Activated CD8-positive, alpha-beta T cell treated with anti-CD3 and anti-CD28 coated beads, Interleukin-2, amount 10 ng/mL, durations not matched to agents 7 days and 5 days (primary cell): Measurements from ENCODE around the gene RAC2. TPM values are rescaled to one million over a fixed set of nuclear protein-coding genes. Genes with fewer than 3 reads are reported as not detected.
"Not testable (repeated sequence)": the region's sequence is repeated elsewhere in the genome, so short reads cannot be mapped to it uniquely, and the experiment has no call there.

Experiments used
- ATAC-seq: fragments of 150-1000 bp; cut with Tn5 transposase; one replicate; pipeline ENCODE4 v1.10.0; 2021; ENCODE audit warnings: moderate library complexity
- CTCF ChIA-PET: fragments of 350-600 bp; sonication (Branson Sonifier 250); formaldehyde crosslinking; loops from one replicate; lab custom pipeline; 2021; ENCODE audit warnings: antibody characterized with exemption; lab: Charles Lee
- POLR2A ChIA-PET: fragments of 350-600 bp; sonication (Branson Sonifier 250); formaldehyde crosslinking; loops from one replicate; lab custom pipeline; 2021; ENCODE audit warnings: antibody characterized with exemption; lab: Charles Lee
- DNase-seq: peaks from one replicate; pipeline ENCODE4 v3.0.0-alpha.2; 2020
- H3K27ac Mint-ChIP-seq: one replicate; pipeline ENCODE4 v1.8.0; 2021; ENCODE audit warnings: mild to moderate bottlenecking, mixed read lengths
- H3K27me3 Mint-ChIP-seq: one replicate; pipeline ENCODE4 v1.8.0; 2021; ENCODE audit warnings: low read depth, mixed read lengths
- H3K36me3 Mint-ChIP-seq: one replicate; pipeline ENCODE4 v1.8.0; 2021; ENCODE audit warnings: low read depth, mixed read lengths
- H3K4me1 Mint-ChIP-seq: one replicate; pipeline ENCODE4 v1.8.0; 2021; ENCODE audit warnings: low read depth, mixed read lengths
- H3K4me3 Mint-ChIP-seq: one replicate; pipeline ENCODE4 v1.8.0; 2021; ENCODE audit warnings: mild to moderate bottlenecking, mixed read lengths
- H3K9me3 Mint-ChIP-seq: one replicate; pipeline ENCODE4 v1.8.0; 2022; ENCODE audit warnings: mixed read lengths; ENCODE audit not compliant: insufficient read depth
- total RNA-seq, 2 experiments: library from RNA; stranded (reverse); gene quantifications; one replicate each; pipeline ENCODE4 v1.2.3, GENCODE V29; 2021

Gene RAC2
- total RNA-seq, 2 experiments from 2014 or later = 1,167 to 1,252 TPM

- ATAC-seq (no peak), DNase-seq (no peak)
- Mint-ChIP-seq H3K4me3 (no peak overlapping the region), H3K36me3 (no peaks in the 10 kb centered on the region), H3K27me3 (peaks cover 10% of the 10 kb centered on the region), H3K27ac (peak overlapping the region; percentile 62), H3K9me3 (no peaks in the 10 kb centered on the region), H3K4me1 (peaks cover 25% of the 10 kb centered on the region)
- ChIA-PET POLR2A (interaction anchor here (1.9 kb wide), 1 partner anchor 11 kb away, joined by 11 read pairs; the partner anchor contains the start of gene RAC2), CTCF (interaction anchor here (1.2 to 1.3 kb wide), 2 partner anchors 12 to 17 kb away, joined by 3 to 8 read pairs; no protein-coding TSS in a partner anchor)
Measured at GRCh38 chr22:37255558-37256006, 11.5 kb upstream of the RAC2 start.

DNA sequence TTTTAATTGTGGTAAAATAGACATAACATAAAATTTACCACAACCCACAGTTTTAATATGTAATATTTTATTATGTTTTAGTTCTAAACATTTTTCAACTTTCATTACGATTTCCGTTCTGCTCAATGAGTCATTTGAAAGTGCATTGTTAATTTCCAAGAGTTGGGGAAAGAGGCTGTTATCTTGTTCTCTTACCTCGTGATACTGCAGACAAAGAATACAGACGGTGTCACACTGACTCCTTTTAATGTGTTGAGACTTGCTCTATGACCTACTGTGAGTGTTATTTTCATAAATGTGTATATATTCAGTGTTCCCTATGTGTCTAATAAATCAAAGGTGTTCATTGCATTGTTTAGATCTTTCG is 10.8 kb upstream of the RAC2 start:
- CTCF ChIA-PET = interaction anchor here (1.5 to 1.6 kb wide), 2 partner anchors 9 to 10 kb away, joined by 3 to 4 read pairs; no protein-coding TSS in a partner anchor
- no peaks in the 10 kb centered on the region for H3K36me3 Mint-ChIP-seq
- DNase-seq (no peak), ATAC-seq (no peak)
- H3K27me3 Mint-ChIP-seq = peaks cover 10% of the 10 kb centered on the region
- POLR2A ChIA-PET = interaction anchor here (1.9 kb wide), 1 partner anchor 11 kb away, joined by 11 read pairs; the partner anchor contains the start of gene RAC2
- peaks cover 19% of the 10 kb centered on the region for H3K4me1 Mint-ChIP-seq
- H3K27ac Mint-ChIP-seq = no peak overlapping the region
- no peak overlapping the region for H3K4me3 Mint-ChIP-seq
- no peaks in the 10 kb centered on the region for H3K9me3 Mint-ChIP-seq

GRCh38 chr22:37254209-37254866 is 10.3 kb upstream of the RAC2 start:
- no peaks in the 10 kb centered on the region for H3K9me3 Mint-ChIP-seq
- H3K27ac Mint-ChIP-seq = no peak overlapping the region
- DNase-seq (no peak), ATAC-seq (no peak)
- ChIA-PET POLR2A (no interaction called here), CTCF (interaction anchor here (1.5 to 1.6 kb wide), 2 partner anchors 9 to 11 kb away, joined by 3 to 4 read pairs; no protein-coding TSS in a partner anchor)
- H3K4me3 Mint-ChIP-seq = no peak overlapping the region
- peaks cover 10% of the 10 kb centered on the region for H3K27me3 Mint-ChIP-seq
- peaks cover 14% of the 10 kb centered on the region for H3K4me1 Mint-ChIP-seq
- no peaks in the 10 kb centered on the region for H3K36me3 Mint-ChIP-seq

GRCh38 chr22:37253126-37253660 is 9.1 kb upstream of the RAC2 start:
- CTCF ChIA-PET = interaction anchor here (1.4 to 4.5 kb wide), 2 partner anchors 7 to 14 kb away, joined by 3 to 32 read pairs; no protein-coding TSS in a partner anchor
- DNase-seq (no peak), ATAC-seq (no peak)
- Mint-ChIP-seq H3K27ac (no peak overlapping the region), H3K27me3 (peaks cover 10% of the 10 kb centered on the region), H3K36me3 (no peaks in the 10 kb centered on the region), H3K9me3 (no peaks in the 10 kb centered on the region), H3K4me1 (peaks cover 9% of the 10 kb centered on the region), H3K4me3 (no peak overlapping the region)
- POLR2A ChIA-PET = interaction anchor here (0.5 kb wide), 1 partner anchor 104 kb away, joined by 3 read pairs; no protein-coding TSS in a partner anchor

DNA sequence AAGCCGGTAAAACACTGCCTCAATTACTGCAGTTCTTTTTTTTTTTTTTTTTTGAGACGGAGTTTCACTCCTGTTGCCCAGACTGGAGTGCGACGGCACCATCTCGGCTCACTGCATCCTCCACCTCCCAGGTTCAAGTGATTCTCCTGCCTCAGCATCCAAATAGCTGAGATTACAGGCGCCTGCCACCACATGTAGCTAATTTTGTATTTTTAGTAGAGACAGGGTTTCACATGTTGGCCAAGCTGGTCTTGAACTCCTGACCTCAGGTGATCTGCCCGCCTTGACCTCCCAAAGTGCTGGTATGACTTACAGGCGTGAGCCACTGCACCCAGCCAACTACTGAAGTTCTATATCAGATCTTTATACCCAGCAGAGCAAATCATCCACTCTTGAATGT is 7.8 kb upstream of the RAC2 start:
- DNase-seq, H3K4me3 Mint-ChIP-seq, POLR2A ChIA-PET, ATAC-seq, H3K27ac Mint-ChIP-seq, H3K36me3 Mint-ChIP-seq, H3K27me3 Mint-ChIP-seq, H3K9me3 Mint-ChIP-seq: not testable (repeated sequence)
- peaks cover 11% of the 10 kb centered on the region for H3K4me1 Mint-ChIP-seq
- CTCF ChIA-PET = interaction anchor here (0.9 to 4.5 kb wide), 3 partner anchors 8 to 27 kb away, joined by 3 to 32 read pairs (median 3); no protein-coding TSS in a partner anchor

DNA sequence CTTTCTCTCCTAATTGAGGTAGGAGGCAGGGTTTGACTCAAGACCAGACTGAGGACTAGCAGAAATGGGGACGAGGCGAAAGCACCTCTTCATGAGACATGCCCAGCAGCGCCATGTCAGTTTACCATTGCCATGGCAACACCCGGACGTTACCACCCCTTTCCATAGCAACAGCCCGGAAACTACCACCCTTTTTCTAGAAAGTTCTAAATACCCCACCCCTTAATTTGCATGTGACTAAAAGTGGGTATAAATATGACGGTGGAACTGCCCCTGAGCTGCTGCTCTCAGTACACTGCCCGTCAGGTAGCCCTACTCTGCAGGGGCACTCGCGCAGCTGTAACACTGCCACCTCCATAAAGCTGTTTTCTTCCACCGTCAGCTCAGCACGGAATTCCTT is 5.9 kb upstream of the RAC2 start:
- CTCF ChIA-PET = interaction anchor here (0.6 to 4.5 kb wide), 5 partner anchors 10 to 50 kb away, joined by 3 to 32 read pairs (median 3); no protein-coding TSS in a partner anchor
- Mint-ChIP-seq H3K27me3 (peaks cover 8% of the 10 kb centered on the region), H3K4me1 (peaks cover 16% of the 10 kb centered on the region), H3K36me3 (no peaks in the 10 kb centered on the region), H3K4me3 (no peak overlapping the region), H3K9me3 (no peaks in the 10 kb centered on the region), H3K27ac (no peak overlapping the region)
- ATAC-seq (no peak), DNase-seq (no peak)
- POLR2A ChIA-PET = no interaction called here

- no peak for DNase-seq
- ATAC-seq = no peak
- Mint-ChIP-seq H3K4me1 (peaks cover 26% of the 10 kb centered on the region), H3K36me3 (peaks cover 10% of the 10 kb centered on the region), H3K4me3 (no peak overlapping the region), H3K27ac (no peak overlapping the region), H3K9me3 (no peaks in the 10 kb centered on the region), H3K27me3 (peaks cover 5% of the 10 kb centered on the region)
- POLR2A ChIA-PET = no interaction called here
- CTCF ChIA-PET = interaction anchor here (1.2 to 1.7 kb wide), 4 partner anchors 10 to 122 kb away, joined by 3 to 16 read pairs (median 4); no protein-coding TSS in a partner anchor
Measured at GRCh38 chr22:37248251-37248650, 4.2 kb upstream of the RAC2 start.

- DNase-seq (no peak), ATAC-seq (no peak)
- Mint-ChIP-seq H3K36me3 (peaks cover 34% of the 10 kb centered on the region), H3K27ac (peak overlapping the region; percentile 99), H3K4me1 (peaks cover 31% of the 10 kb centered on the region), H3K4me3 (peak overlapping the region; percentile 99), H3K9me3 (no peaks in the 10 kb centered on the region), H3K27me3 (no peaks in the 10 kb centered on the region)
- ChIA-PET POLR2A (interaction anchor here (0.8 to 9.5 kb wide), 5 partner anchors 10 to 59 kb away, joined by 3 to 278 read pairs (median 50); no protein-coding TSS in a partner anchor), CTCF (interaction anchor here (0.8 to 10.2 kb wide), 13 partner anchors 9 to 239 kb away, joined by 3 to 195 read pairs (median 4); no protein-coding TSS in a partner anchor)
Measured at GRCh38 chr22:37245740-37246139, 1.7 kb upstream of the RAC2 start.

DNA sequence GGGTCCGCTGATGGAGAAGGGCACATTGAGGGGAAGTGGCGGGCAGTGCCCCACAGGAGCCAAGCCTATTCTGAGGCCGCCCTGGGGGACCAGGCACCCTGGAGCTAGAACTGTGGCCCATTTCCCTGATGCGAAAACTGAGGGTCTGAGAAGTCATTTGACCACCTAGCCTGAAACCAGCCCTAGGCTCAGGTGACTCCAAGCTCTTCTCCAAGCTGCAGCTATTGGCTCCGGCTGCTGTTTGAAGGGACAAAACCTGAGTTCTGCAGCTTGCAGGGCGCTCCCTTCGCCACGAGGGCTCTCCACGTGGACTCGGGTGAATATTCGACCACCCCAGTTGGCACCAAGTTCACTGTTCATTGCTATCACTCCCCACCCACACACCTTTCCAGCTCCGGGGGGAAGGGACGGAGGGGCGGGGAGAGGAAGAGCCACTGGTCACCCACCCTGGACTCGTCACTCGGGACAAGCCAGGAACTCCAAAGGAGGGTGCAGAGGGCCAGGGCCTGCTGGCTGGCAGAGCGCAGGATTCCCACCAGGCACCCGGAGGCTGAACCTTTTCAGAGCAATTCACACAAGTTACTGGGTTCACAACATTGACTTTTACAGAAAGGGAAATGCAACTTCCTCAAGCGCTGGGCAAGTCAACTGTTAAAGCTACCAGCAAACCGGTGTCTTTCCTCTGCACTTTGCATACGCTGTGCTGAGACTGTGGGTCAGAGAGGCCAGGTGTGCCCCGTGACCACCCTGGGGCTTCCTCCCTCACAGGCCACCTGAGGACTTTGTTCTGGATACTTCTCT is 1.1 kb upstream of the RAC2 start:
- Mint-ChIP-seq H3K4me3 (peak overlapping the region; percentile 99), H3K4me1 (peaks cover 37% of the 10 kb centered on the region), H3K27me3 (no peaks in the 10 kb centered on the region), H3K9me3 (no peaks in the 10 kb centered on the region), H3K27ac (peak overlapping the region; percentile 99), H3K36me3 (peaks cover 40% of the 10 kb centered on the region)
- ATAC-seq = no peak
- ChIA-PET CTCF (interaction anchor here (0.6 to 10.2 kb wide), 21 partner anchors 9 to 322 kb away, joined by 3 to 195 read pairs (median 4); no protein-coding TSS in a partner anchor), POLR2A (interaction anchor here (0.6 to 9.5 kb wide), 17 partner anchors 9 to 1005 kb away, joined by 3 to 278 read pairs (median 5); no protein-coding TSS in a partner anchor)
- DNase-seq = peak; percentile 45

DNA sequence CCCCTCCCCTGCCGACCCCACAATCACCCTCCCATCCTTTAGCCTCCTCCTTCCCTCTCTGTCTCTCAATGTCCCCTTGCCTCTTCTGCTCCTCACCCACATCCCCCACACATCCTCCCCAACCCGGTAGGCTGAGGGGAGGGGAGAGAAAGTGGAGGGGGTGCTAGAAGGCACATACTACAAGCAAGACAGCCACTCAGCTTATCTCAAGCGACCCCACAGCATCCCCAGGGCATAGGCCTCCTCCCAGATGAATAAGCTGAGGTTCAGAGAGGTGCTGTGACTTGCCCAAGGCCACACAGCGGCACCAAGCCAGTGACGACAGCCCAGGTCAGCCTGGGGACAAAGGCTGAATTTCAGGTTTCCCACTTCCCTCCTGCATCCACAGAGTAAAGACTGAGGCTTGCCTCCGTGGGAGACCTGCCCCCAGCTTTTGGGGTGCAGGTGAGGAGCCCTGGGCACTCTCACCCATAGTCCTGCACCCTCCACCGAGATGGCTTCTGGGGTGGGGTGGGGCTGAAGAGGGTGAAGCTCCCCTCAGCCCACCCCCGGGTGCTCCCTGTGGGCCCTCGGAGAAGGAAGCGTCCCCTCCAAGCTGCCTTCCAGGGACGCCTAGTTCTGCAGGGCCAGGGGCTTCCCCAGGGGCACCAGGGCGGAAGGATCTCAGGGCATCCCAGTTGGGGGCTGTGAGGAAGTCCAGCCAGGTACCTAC is 511 bp downstream of the RAC2 start:
- Mint-ChIP-seq H3K4me3 (peak overlapping the region; percentile 99), H3K4me1 (peaks cover 52% of the 10 kb centered on the region), H3K27ac (peak overlapping the region; percentile 99), H3K9me3 (no peaks in the 10 kb centered on the region), H3K36me3 (peaks cover 55% of the 10 kb centered on the region), H3K27me3 (no peaks in the 10 kb centered on the region)
- DNase-seq = peak; percentile 56
- POLR2A ChIA-PET = interaction anchor here (0.6 to 9.5 kb wide), 24 partner anchors 12 to 711 kb away, joined by 3 to 278 read pairs (median 8); partner anchors contain the start of genes CYTH4, IL2RB and MFNG
- no peak for ATAC-seq
- CTCF ChIA-PET = interaction anchor here (0.9 to 10.2 kb wide), 19 partner anchors 10 to 414 kb away, joined by 3 to 195 read pairs (median 7); partner anchors contain the start of genes GGA1 and PDXP
